ENCODE measurements around the gene HCN1. TPM values are rescaled to one million over a fixed set of nuclear protein-coding genes. Genes with fewer than 3 reads are reported as not detected.

The HCN1 gene
- total RNA-seq, 8 experiments from 2014 or later: 0.10 to 0.93 (median 0.54) TPM; not detected in 1

GRCh38 chr5:45680950-45681349 lies 15.2 kb downstream of the HCN1 start:
- Histone ChIP-seq H3K4me1 (replicated peaks in 1 of 2) (no peaks in the 10 kb centered on the region), H3K4me3 (no peak overlapping the region), H3K27ac (no peak overlapping the region)
- 10 to 100% (median 90%) methylated on average over 1 to 2 of the region's 2 CpGs; no CpG with 5 or more reads in 1 of the 10 experiments for WGBS, 10 experiments
- in situ Hi-C loops (cut with MboI; ENCODE audit: low pct_unique_long_range_greater_than_20kb in 2 of 9, low sequenced_read_pairs in 9 of 9, unreplicated experiment in 9 of 9): no loop called here
- no peak for ATAC-seq (replicated peaks in 6 of 8)

- no peaks in the 10 kb centered on the region for H3K4me1 ChIP-seq (replicated peaks in 1 of 2)
- in situ Hi-C loops (cut with MboI; ENCODE audit: low pct_unique_long_range_greater_than_20kb in 2 of 9, low sequenced_read_pairs in 9 of 9, unreplicated experiment in 9 of 9): no loop called here
- no peak overlapping the region for H3K4me3 ChIP-seq
- H3K27ac ChIP-seq: no peak overlapping the region
- ATAC-seq (replicated peaks in 6 of 8): no peak
- 0 to 60% (median 47%) methylated on average over 2 of the region's 2 CpGs for WGBS, 10 experiments
Observed at GRCh38 chr5:45677524-45677923, 18.7 kb downstream of the HCN1 start.

GRCh38 chr5:45672271-45672670 lies 23.9 kb downstream of the HCN1 start:
- no peak overlapping the region for H3K4me3 ChIP-seq
- WGBS, 10 experiments: 4 to 88% (median 70%) methylated on average over 2 to 4 of the region's 4 CpGs
- in situ Hi-C loops (cut with MboI; ENCODE audit: low pct_unique_long_range_greater_than_20kb in 2 of 9, low sequenced_read_pairs in 9 of 9, unreplicated experiment in 9 of 9): no loop called here
- no peak for ATAC-seq (replicated peaks in 6 of 8)
- no peak overlapping the region for H3K27ac ChIP-seq
- no peaks in the 10 kb centered on the region for H3K4me1 ChIP-seq (replicated peaks in 1 of 2)

GRCh38 chr5:45648744-45649143 lies 47.4 kb downstream of the HCN1 start:
- H3K4me1 ChIP-seq (replicated peaks in 1 of 2): no peaks in the 10 kb centered on the region
- WGBS, 10 experiments: 0 to 54% (median 17%) methylated on average over 1 of the region's 1 CpG; no CpG with 5 or more reads in 4 of the 10 experiments
- in situ Hi-C loops (cut with MboI; ENCODE audit: low pct_unique_long_range_greater_than_20kb in 2 of 9, low sequenced_read_pairs in 9 of 9, unreplicated experiment in 9 of 9): no loop called here
- H3K4me3 ChIP-seq: no peak overlapping the region
- H3K27ac ChIP-seq: no peak overlapping the region
- no peak for ATAC-seq (replicated peaks in 6 of 8)

- in situ Hi-C loops (cut with MboI; ENCODE audit: low pct_unique_long_range_greater_than_20kb in 2 of 9, low sequenced_read_pairs in 9 of 9, unreplicated experiment in 9 of 9): no loop called here
- Histone ChIP-seq H3K4me3 (no peak overlapping the region), H3K27ac (no peak overlapping the region), H3K4me1 (replicated peaks in 1 of 2) (no peaks in the 10 kb centered on the region)
- ATAC-seq (replicated peaks in 6 of 8): no peak
Observed at GRCh38 chr5:45643056-45643455, 53.1 kb downstream of the HCN1 start.

- no peak for ATAC-seq (replicated peaks in 6 of 8)
- in situ Hi-C loops (cut with MboI; ENCODE audit: low pct_unique_long_range_greater_than_20kb in 2 of 9, low sequenced_read_pairs in 9 of 9, unreplicated experiment in 9 of 9): no loop called here
- Histone ChIP-seq H3K4me1 (replicated peaks in 1 of 2) (no peaks in the 10 kb centered on the region), H3K27ac (no peak overlapping the region), H3K4me3 (no peak overlapping the region)
Observed at GRCh38 chr5:45642370-45642769, 53.8 kb downstream of the HCN1 start.

- ATAC-seq (replicated peaks in 6 of 8): no peak
- in situ Hi-C loops (cut with MboI; ENCODE audit: low pct_unique_long_range_greater_than_20kb in 2 of 9, low sequenced_read_pairs in 9 of 9, unreplicated experiment in 9 of 9): no loop called here
- H3K27ac ChIP-seq: no peak overlapping the region
- no peaks in the 10 kb centered on the region for H3K4me1 ChIP-seq (replicated peaks in 1 of 2)
- no peak overlapping the region for H3K4me3 ChIP-seq
- WGBS, 10 experiments: 0 to 100% (median 50%) methylated on average over 1 to 2 of the region's 2 CpGs; no CpG with 5 or more reads in 1 of the 10 experiments
Observed at GRCh38 chr5:45639040-45639439, 57.1 kb downstream of the HCN1 start.

GRCh38 chr5:45627076-45627656 lies 69.0 kb downstream of the HCN1 start:
- WGBS, 10 experiments: 0 to 100% (median 40%) methylated on average over 1 to 2 of the region's 2 CpGs; no CpG with 5 or more reads in 2 of the 10 experiments
- in situ Hi-C loops (cut with MboI; ENCODE audit: low pct_unique_long_range_greater_than_20kb in 2 of 9, low sequenced_read_pairs in 9 of 9, unreplicated experiment in 9 of 9): no loop called here
- Histone ChIP-seq H3K4me1 (replicated peaks in 1 of 2) (no peaks in the 10 kb centered on the region), H3K27ac (no peak overlapping the region), H3K4me3 (no peak overlapping the region)
- ATAC-seq (replicated peaks in 6 of 8): no peak

- WGBS, 10 experiments: 0 to 85% (median 51%) methylated on average over 1 of the region's 1 CpG; no CpG with 5 or more reads in 2 of the 10 experiments
- H3K4me3 ChIP-seq: no peak overlapping the region
- in situ Hi-C loops (cut with MboI; ENCODE audit: low pct_unique_long_range_greater_than_20kb in 2 of 9, low sequenced_read_pairs in 9 of 9, unreplicated experiment in 9 of 9): no loop called here
- no peak for ATAC-seq (replicated peaks in 6 of 8)
- H3K27ac ChIP-seq: no peak overlapping the region
- H3K4me1 ChIP-seq (replicated peaks in 1 of 2): no peaks in the 10 kb centered on the region
Observed at GRCh38 chr5:45623832-45624231, 72.3 kb downstream of the HCN1 start.

GRCh38 chr5:45622365-45622764 lies 73.8 kb downstream of the HCN1 start:
- in situ Hi-C loops (cut with MboI; ENCODE audit: low pct_unique_long_range_greater_than_20kb in 2 of 9, low sequenced_read_pairs in 9 of 9, unreplicated experiment in 9 of 9): no loop called here
- Histone ChIP-seq H3K4me1 (replicated peaks in 1 of 2) (no peaks in the 10 kb centered on the region), H3K27ac (no peak overlapping the region), H3K4me3 (no peak overlapping the region)
- no peak for ATAC-seq (replicated peaks in 6 of 8)

GRCh38 chr5:45617859-45618416 lies 78.2 kb downstream of the HCN1 start:
- WGBS, 10 experiments: 0 to 86% (median 38%) methylated on average over 1 to 3 of the region's 3 CpGs; no CpG with 5 or more reads in 1 of the 10 experiments
- ATAC-seq (replicated peaks in 6 of 8): peak in 5 of 8 experiments; percentile 17 to 61 (median 58)
- no peak overlapping the region for H3K4me3 ChIP-seq
- H3K27ac ChIP-seq: no peak overlapping the region
- H3K4me1 ChIP-seq (replicated peaks in 1 of 2): no peaks in the 10 kb centered on the region
- in situ Hi-C loops (cut with MboI; ENCODE audit: low pct_unique_long_range_greater_than_20kb in 2 of 9, low sequenced_read_pairs in 9 of 9, unreplicated experiment in 9 of 9): no loop called here

- Histone ChIP-seq H3K4me3 (no peak overlapping the region), H3K27ac (no peak overlapping the region), H3K4me1 (replicated peaks in 1 of 2) (no peaks in the 10 kb centered on the region)
- ATAC-seq (replicated peaks in 6 of 8): no peak
- in situ Hi-C loops (cut with MboI; ENCODE audit: low pct_unique_long_range_greater_than_20kb in 2 of 9, low sequenced_read_pairs in 9 of 9, unreplicated experiment in 9 of 9): no loop called here
- 30 to 100% (median 83%) methylated on average over 1 to 3 of the region's 3 CpGs; no CpG with 5 or more reads in 1 of the 10 experiments for WGBS, 10 experiments
Observed at GRCh38 chr5:45609661-45610060, 86.5 kb downstream of the HCN1 start.

GRCh38 chr5:45604092-45604491 lies 92.1 kb downstream of the HCN1 start:
- Histone ChIP-seq H3K4me3 (no peak overlapping the region), H3K27ac (no peak overlapping the region), H3K4me1 (replicated peaks in 1 of 2) (no peaks in the 10 kb centered on the region)
- no peak for ATAC-seq (replicated peaks in 6 of 8)
- in situ Hi-C loops (cut with MboI; ENCODE audit: low pct_unique_long_range_greater_than_20kb in 2 of 9, low sequenced_read_pairs in 9 of 9, unreplicated experiment in 9 of 9): no loop called here
- 0 to 100% (median 85%) methylated on average over 1 to 2 of the region's 2 CpGs; no CpG with 5 or more reads in 2 of the 10 experiments for WGBS, 10 experiments

GRCh38 chr5:45601424-45601823 lies 94.8 kb downstream of the HCN1 start:
- no peak overlapping the region for H3K27ac ChIP-seq
- no peak overlapping the region for H3K4me3 ChIP-seq
- 0 to 100% (median 67%) methylated on average over 1 to 3 of the region's 3 CpGs; no CpG with 5 or more reads in 1 of the 10 experiments for WGBS, 10 experiments
- H3K4me1 ChIP-seq (replicated peaks in 1 of 2): no peaks in the 10 kb centered on the region
- in situ Hi-C loops (cut with MboI; ENCODE audit: low pct_unique_long_range_greater_than_20kb in 2 of 9, low sequenced_read_pairs in 9 of 9, unreplicated experiment in 9 of 9): no loop called here
- ATAC-seq (replicated peaks in 6 of 8): no peak
